WERI-Rb-1 (cell line): Measurements from ENCODE around the gene LAX1.

Source experiments
- DNase-seq: peaks from one replicate; pipeline ENCODE4 v3.0.0-alpha.2; 2020
- H3K27ac ChIP-seq: fragments of 250-450 bp; sonication (Bioruptor Pico); 2 replicates; pipeline ENCODE4 v1.5.1; 2020; ENCODE audit warnings: mild to moderate bottlenecking, moderate library complexity
- H3K27me3 ChIP-seq: fragments of 250-450 bp; sonication (Bioruptor Pico); 2 replicates; pipeline ENCODE4 v1.5.1; 2021; ENCODE audit warnings: mild to moderate bottlenecking, low read depth, moderate library complexity; ENCODE audit not compliant: insufficient read depth, severe bottlenecking
- H3K36me3 ChIP-seq: fragments of 250-450 bp; sonication (Bioruptor Pico); 2 replicates; pipeline ENCODE4 v1.5.1; 2020; ENCODE audit warnings: mild to moderate bottlenecking, moderate library complexity
- H3K4me3 ChIP-seq: 2 replicates; pipeline ENCODE4 v1.5.1; 2011; ENCODE audit warnings: low read depth, mild to moderate bottlenecking, control low read depth, low read length
- H3K9me3 ChIP-seq: fragments of 250-450 bp; sonication (Bioruptor Pico); 2 replicates; pipeline ENCODE4 v1.5.1; 2021; ENCODE audit warnings: mild to moderate bottlenecking, moderate library complexity; ENCODE audit not compliant: severe bottlenecking
- CTCF ChIP-seq: IDR thresholded peaks from 2 replicates; pipeline ENCODE4 v1.5.1; 2011; ENCODE audit warnings: low read depth, mild to moderate bottlenecking, control low read depth, inconsistent platforms, low read length

The LAX1 gene

GRCh38 chr1:203765029-203765837 lies at the start of gene LAX1:
LAX1 (plus strand) TSS chr1:203765183; CDS start chr1:203765566, 383 bp downstream.
- no peak for TF ChIP-seq CTCF
- no peak for DNase-seq
- H3K4me3 ChIP-seq, result no peak within 1 kb of the TSS

GRCh38 chr1:203717120-203717519 lies 47.9 kb upstream of the LAX1 start:
- H3K27ac ChIP-seq, result no peak overlapping the region
- no peak for DNase-seq
- H3K27me3 ChIP-seq, result no peaks in the 10 kb centered on the region
- H3K9me3 ChIP-seq, result no peaks in the 10 kb centered on the region
- peaks cover 30% of the 10 kb centered on the region for H3K36me3 ChIP-seq
- no peak overlapping the region for H3K4me3 ChIP-seq
- TF ChIP-seq CTCF, result no peak

More at GRCh38 chr1:203765029-203765837, at the start of gene LAX1:
- Histone ChIP-seq H3K27ac (no peak within 1 kb of the TSS), H3K27me3 (no peaks in the 10 kb centered on the region), H3K36me3 (no peaks in the 10 kb centered on the region), H3K9me3 (no peaks in the 10 kb centered on the region)

GRCh38 chr1:203720242-203720641 lies 44.7 kb upstream of the LAX1 start:
- DNase-seq, result no peak
- Histone ChIP-seq H3K27ac (no peak overlapping the region), H3K36me3 (peaks cover 32% of the 10 kb centered on the region), H3K9me3 (no peaks in the 10 kb centered on the region), H3K27me3 (no peaks in the 10 kb centered on the region), H3K4me3 (no peak overlapping the region)
- no peak for TF ChIP-seq CTCF

GRCh38 chr1:203722909-203723308 lies 42.1 kb upstream of the LAX1 start:
- TF ChIP-seq CTCF, result no peak
- Histone ChIP-seq H3K27me3 (no peaks in the 10 kb centered on the region), H3K36me3 (peaks cover 48% of the 10 kb centered on the region), H3K9me3 (no peaks in the 10 kb centered on the region), H3K27ac (no peak overlapping the region), H3K4me3 (no peak overlapping the region)
- no peak for DNase-seq

GRCh38 chr1:203726417-203726867 lies 38.5 kb upstream of the LAX1 start:
- Histone ChIP-seq H3K9me3 (no peaks in the 10 kb centered on the region), H3K36me3 (peaks cover 46% of the 10 kb centered on the region), H3K27me3 (no peaks in the 10 kb centered on the region), H3K27ac (no peak overlapping the region), H3K4me3 (no peak overlapping the region)
- no peak for DNase-seq
- no peak for TF ChIP-seq CTCF
